ENCODE results near the gene AK1. TPM values are rescaled to one million over a fixed set of nuclear protein-coding genes. Genes with fewer than 3 reads are reported as not detected.

AK1 gene
- total and polyA plus RNA-seq, 2 experiments from 2014 or later: 16.2 to 35.5 TPM

GRCh38 chr9:127868278-127868902, 9.1 kb downstream of the AK1 start:
- ATAC-seq: peak; percentile 38

More at GRCh38 chr9:127868278-127868902, 9.1 kb downstream of the AK1 start:
- no peaks in the 10 kb centered on the region for H3K27me3 ChIP-seq (ENCODE audit: insufficient read depth)
- TF ChIP-seq ZNF114 (CRISPR knock-in tag; IDR thresholded peaks at IDR 0.05): no peak
- TF ChIP-seq, protein P1, sequence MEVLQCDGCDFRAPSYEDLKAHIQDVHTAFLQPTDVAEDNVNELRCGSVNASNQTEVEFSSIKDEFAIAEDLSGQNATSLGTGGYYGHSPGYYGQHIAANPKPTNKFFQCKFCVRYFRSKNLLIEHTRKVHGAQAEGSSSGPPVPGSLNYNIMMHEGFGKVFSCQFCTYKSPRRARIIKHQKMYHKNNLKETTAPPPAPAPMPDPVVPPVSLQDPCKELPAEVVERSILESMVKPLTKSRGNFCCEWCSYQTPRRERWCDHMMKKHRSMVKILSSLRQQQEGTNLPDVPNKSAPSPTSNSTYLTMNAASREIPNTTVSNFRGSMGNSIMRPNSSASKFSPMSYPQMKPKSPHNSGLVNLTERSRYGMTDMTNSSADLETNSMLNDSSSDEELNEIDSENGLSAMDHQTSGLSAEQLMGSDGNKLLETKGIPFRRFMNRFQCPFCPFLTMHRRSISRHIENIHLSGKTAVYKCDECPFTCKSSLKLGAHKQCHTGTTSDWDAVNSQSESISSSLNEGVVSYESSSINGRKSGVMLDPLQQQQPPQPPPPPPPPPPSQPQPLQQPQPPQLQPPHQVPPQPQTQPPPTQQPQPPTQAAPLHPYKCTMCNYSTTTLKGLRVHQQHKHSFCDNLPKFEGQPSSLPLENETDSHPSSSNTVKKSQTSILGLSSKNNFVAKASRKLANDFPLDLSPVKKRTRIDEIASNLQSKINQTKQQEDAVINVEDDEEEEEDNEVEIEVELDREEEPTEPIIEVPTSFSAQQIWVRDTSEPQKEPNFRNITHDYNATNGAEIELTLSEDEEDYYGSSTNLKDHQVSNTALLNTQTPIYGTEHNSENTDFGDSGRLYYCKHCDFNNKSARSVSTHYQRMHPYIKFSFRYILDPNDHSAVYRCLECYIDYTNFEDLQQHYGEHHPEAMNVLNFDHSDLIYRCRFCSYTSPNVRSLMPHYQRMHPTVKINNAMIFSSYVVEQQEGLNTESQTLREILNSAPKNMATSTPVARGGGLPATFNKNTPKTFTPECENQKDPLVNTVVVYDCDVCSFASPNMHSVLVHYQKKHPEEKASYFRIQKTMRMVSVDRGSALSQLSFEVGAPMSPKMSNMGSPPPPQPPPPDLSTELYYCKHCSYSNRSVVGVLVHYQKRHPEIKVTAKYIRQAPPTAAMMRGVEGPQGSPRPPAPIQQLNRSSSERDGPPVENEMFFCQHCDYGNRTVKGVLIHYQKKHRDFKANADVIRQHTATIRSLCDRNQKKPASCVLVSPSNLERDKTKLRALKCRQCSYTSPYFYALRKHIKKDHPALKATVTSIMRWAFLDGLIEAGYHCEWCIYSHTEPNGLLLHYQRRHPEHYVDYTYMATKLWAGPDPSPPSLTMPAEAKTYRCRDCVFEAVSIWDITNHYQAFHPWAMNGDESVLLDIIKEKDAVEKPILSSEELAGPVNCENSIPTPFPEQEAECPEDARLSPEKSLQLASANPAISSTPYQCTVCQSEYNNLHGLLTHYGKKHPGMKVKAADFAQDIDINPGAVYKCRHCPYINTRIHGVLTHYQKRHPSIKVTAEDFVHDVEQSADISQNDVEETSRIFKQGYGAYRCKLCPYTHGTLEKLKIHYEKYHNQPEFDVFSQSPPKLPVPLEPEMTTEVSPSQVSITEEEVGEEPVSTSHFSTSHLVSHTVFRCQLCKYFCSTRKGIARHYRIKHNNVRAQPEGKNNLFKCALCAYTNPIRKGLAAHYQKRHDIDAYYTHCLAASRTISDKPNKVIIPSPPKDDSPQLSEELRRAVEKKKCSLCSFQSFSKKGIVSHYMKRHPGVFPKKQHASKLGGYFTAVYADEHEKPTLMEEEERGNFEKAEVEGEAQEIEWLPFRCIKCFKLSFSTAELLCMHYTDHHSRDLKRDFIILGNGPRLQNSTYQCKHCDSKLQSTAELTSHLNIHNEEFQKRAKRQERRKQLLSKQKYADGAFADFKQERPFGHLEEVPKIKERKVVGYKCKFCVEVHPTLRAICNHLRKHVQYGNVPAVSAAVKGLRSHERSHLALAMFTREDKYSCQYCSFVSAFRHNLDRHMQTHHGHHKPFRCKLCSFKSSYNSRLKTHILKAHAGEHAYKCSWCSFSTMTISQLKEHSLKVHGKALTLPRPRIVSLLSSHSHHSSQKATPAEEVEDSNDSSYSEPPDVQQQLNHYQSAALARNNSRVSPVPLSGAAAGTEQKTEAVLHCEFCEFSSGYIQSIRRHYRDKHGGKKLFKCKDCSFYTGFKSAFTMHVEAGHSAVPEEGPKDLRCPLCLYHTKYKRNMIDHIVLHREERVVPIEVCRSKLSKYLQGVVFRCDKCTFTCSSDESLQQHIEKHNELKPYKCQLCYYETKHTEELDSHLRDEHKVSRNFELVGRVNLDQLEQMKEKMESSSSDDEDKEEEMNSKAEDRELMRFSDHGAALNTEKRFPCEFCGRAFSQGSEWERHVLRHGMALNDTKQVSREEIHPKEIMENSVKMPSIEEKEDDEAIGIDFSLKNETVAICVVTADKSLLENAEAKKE (CRISPR knock-in tag; IDR thresholded peaks at IDR 0.05): no peak
- TF ChIP-seq STAT1 (IDR thresholded peaks at IDR 0.05; ENCODE audit: unreplicated experiment): no peak
- no peak for TF ChIP-seq CREB1 (CRISPR knock-in tag; IDR thresholded peaks at IDR 0.05; ENCODE audit: low read depth)
- TF ChIP-seq, protein P2, sequence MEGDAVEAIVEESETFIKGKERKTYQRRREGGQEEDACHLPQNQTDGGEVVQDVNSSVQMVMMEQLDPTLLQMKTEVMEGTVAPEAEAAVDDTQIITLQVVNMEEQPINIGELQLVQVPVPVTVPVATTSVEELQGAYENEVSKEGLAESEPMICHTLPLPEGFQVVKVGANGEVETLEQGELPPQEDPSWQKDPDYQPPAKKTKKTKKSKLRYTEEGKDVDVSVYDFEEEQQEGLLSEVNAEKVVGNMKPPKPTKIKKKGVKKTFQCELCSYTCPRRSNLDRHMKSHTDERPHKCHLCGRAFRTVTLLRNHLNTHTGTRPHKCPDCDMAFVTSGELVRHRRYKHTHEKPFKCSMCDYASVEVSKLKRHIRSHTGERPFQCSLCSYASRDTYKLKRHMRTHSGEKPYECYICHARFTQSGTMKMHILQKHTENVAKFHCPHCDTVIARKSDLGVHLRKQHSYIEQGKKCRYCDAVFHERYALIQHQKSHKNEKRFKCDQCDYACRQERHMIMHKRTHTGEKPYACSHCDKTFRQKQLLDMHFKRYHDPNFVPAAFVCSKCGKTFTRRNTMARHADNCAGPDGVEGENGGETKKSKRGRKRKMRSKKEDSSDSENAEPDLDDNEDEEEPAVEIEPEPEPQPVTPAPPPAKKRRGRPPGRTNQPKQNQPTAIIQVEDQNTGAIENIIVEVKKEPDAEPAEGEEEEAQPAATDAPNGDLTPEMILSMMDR (conservative IDR thresholded peaks at IDR 0.05; ENCODE audit: low read depth in 2 of 2): no peak
- TF ChIP-seq EZH2phosphoT487 (IDR thresholded peaks at IDR 0.05; ENCODE audit: unreplicated experiment): no peak
- no peak for TF ChIP-seq POLR2AphosphoS5 (IDR thresholded peaks at IDR 0.05; ENCODE audit: low read depth)
- TF ChIP-seq, protein P3, sequence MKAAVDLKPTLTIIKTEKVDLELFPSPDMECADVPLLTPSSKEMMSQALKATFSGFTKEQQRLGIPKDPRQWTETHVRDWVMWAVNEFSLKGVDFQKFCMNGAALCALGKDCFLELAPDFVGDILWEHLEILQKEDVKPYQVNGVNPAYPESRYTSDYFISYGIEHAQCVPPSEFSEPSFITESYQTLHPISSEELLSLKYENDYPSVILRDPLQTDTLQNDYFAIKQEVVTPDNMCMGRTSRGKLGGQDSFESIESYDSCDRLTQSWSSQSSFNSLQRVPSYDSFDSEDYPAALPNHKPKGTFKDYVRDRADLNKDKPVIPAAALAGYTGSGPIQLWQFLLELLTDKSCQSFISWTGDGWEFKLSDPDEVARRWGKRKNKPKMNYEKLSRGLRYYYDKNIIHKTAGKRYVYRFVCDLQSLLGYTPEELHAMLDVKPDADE (IDR thresholded peaks at IDR 0.05): no peak
- TF ChIP-seq NANOG (IDR thresholded peaks at IDR 0.05; ENCODE audit: borderline replicate concordance): no peak
- no peak for TF ChIP-seq ZNF331 (CRISPR knock-in tag; IDR thresholded peaks at IDR 0.05; ENCODE audit: low read depth)
- no peak for TF ChIP-seq EZH2 (IDR thresholded peaks at IDR 0.05; ENCODE audit: low read depth, unreplicated experiment)
- TF ChIP-seq JUNB (IDR thresholded peaks at IDR 0.05; ENCODE audit: unreplicated experiment): no peak
- TF ChIP-seq REST (IDR thresholded peaks at IDR 0.05; ENCODE audit: unreplicated experiment): no peak
- H3K9me3 Mint-ChIP-seq: no peaks in the 10 kb centered on the region
- DNase-seq (ENCODE audit: low spot score): no peak
- H3K36me3 Mint-ChIP-seq (ENCODE audit: low read depth): 0 out of 3 replicates have a peak, but pooled peaks cover 4% of the 10 kb centered on the region
- H3K4me1 Mint-ChIP-seq: peaks cover 20% of the 10 kb centered on the region
- H3K4me3 Mint-ChIP-seq: no peak overlapping the region; the same call in 2 of the 3 replicates
- no peak overlapping the region for H2AFZ ChIP-seq
- H3K36me3 ChIP-seq (ENCODE audit: insufficient read depth): no peaks in the 10 kb centered on the region
- H3K27ac Mint-ChIP-seq: no peak overlapping the region
- 0 out of 2 replicates have a peak, but pooled peaks cover 7% of the 10 kb centered on the region for H3F3A ChIP-seq (replicated peaks; ENCODE audit: low read depth)
- no peak overlapping the region for H3K27ac ChIP-seq (ENCODE audit: low read depth)
- H3K4me2 ChIP-seq: no peak overlapping the region
- peaks cover 14% of the 10 kb centered on the region for H3K27me3 Mint-ChIP-seq (ENCODE audit: insufficient read depth, low read depth, poor library complexity)
- H3K79me2 ChIP-seq (replicated peaks; ENCODE audit: insufficient read depth): no peaks in the 10 kb centered on the region
- no peaks in the 10 kb centered on the region; the same call in 1 of the 2 replicates for H3K4me1 ChIP-seq (ENCODE audit: insufficient read depth)
- no peaks in the 10 kb centered on the region for H4K20me1 ChIP-seq (replicated peaks; ENCODE audit: insufficient read depth)
- H3K4me3 ChIP-seq: no peak overlapping the region
- H3K9me2 ChIP-seq (ENCODE audit: insufficient read depth): no peaks in the 10 kb centered on the region

Data from GM23338 (cell line).